NCI-H1436 (cell line): ENCODE measurements around the gene DNAJC6.

Experiments used
- DNase-seq: peaks from one replicate; lab custom pipeline; 2025; lab: John Stamatoyannopoulos, UW

DNAJC6 gene

DNA sequence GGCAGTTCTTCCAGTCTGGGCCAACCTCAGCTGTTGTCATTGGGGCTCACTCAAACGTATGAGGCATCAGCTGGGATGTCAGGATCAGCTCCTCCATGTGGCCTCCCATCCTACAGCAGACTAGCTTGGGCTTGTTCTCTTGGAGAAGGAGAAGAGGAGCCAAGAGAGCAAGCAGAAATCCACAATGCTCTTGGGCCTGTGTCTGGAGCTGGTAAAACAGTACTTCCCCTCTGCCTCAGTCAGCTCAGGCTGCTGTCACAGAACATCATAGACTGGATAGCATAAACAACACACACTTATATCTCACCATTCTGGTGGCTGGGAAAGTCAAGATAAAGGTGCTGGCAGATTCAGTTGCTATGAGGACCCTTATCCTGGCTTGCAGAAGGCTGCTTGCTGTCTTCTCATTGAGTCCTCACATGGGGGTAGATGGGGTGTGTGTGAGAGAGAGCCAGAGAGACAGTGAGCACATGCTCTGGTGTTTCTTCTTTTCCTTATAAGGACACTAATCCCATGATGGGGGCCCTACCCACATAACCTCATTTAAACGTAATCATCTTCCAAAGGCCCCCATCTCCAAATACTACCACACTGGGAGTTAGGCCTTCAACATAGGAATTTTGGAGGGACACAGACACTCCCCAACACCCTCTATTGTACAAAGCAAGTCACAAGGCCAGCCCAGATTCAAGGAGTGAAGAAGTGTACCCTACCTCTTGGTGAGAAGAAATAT is 16.3 kb upstream of the DNAJC6 start:
- no peak for DNase-seq

DNA sequence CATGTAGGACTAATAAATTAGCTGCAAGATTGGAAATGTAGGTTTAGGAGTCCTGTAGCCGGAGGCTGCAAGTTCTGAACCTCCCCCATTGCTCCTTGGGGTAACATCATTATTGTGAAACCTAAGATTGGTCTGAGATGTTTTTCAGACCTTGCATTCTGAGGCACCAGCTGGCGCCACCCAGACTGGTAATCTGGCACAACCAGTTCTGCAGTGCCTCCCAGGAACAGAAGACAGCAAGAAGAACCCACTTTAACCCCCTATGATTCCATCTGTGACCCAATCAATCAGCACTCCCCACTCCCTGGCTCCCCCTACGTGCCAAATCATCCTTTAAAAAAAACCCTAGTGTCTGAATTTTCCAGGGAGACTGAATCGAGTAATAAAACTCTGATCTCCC is 11.6 kb upstream of the DNAJC6 start:
- no peak for DNase-seq

DNA sequence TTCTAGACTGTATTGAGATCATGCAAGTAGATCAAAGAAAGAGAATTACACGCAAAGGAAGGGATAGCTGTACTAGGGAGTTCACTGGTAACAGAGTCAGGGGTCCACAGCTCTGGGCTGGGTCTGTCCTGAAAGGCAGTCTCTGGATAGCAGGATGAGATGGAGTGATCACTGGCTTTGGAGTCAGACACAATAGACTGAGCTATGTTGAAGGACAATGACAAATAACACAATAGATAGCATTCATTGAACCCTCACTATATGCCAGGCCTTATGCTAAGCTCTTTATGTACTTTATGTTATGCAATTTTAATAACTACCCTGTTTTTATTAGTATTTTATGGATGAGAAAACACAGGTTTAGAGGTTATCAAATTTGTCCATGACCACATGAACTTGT is 10.0 kb upstream of the DNAJC6 start:
- DNase-seq = no peak

DNA sequence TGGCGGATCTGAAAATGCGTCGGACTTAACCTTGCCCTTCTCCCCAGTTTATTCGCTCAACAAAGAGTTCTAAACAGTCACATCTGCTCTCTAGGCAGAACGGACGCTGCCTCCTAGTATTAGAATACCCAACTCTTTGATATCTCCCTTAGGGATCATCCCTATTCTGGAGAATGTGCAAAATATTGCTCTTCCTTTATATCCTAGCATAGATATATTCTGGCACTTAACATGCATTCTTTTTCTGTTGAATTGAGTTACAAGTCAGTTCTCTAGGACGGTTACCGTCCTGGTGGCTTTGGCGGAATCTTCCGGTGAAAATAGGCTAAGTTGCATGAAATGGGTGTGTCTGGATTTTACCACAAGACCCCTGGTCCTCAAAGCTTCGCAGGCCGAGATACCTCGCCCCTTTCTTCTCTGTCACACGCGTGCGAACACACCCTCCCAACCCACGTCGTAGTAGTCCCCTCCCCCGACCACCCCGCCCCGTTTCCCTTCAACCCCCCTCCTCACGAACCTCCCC is 501 bp upstream of the DNAJC6 start:
- DNase-seq = no peak

DNA sequence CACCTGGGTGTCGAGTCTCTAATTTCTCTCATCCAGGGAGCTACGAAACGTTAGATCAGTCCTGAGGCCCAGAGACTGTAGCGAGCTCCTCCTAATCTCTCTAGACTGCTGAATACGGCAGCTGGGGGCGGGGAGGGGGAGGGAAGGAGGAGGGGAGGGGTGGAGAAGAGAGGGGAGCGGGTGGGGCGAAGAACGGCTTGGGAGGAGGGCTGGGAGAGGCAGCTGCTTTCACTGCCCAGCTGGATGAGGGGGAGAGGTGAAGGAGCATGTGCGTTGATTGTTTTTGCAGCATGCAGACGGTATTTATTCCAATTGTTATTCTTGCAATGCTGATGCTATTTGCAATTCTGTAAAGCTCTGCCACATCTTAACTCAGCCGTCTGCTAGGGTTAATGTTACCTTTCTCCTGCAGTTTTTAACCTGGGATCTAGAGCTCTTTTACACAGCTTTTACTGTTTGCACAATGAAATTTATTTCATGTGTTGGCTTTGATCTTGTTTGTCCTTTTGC is 790 bp downstream of the DNAJC6 start:
- DNase-seq = peak; percentile 70

DNA sequence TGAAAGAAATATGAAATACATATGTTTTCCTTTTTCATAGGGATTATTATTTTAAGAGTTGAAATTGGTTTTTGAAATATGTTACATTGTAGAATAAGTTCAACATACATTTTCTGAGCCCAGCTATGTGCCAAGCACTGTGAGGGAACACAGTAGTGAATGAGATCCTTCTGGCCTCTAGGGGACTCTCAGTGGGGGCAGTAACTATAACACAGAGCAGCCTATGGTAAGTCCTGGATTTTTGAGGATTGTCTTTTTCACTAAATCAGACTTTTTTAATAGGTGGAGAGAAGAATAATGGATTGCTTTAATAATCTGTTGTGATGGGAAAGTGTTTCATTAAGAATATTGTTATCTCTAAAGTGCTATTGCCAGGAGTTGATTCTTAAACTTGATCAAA is 2.4 kb downstream of the DNAJC6 start:
- no peak for DNase-seq

DNA sequence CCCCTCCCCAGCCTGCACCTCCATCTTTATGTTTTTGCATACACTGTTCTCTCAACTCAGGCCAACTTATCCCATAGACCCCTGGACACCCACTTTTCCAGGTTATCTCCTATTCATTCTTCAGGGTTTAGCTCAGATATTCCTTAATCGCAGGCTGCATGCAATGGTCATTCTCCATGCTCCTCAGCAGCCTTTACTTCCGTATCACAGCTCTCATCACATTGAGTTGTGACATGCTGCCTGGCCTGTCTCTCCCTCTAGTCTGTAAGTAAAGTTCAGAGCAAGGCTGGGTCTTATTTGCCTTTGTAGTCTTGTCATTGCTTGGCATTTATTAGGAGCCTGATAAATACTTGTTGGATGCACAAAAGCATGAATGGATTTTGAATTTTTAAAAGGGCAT is 6.9 kb downstream of the DNAJC6 start:
- no peak for DNase-seq

DNA sequence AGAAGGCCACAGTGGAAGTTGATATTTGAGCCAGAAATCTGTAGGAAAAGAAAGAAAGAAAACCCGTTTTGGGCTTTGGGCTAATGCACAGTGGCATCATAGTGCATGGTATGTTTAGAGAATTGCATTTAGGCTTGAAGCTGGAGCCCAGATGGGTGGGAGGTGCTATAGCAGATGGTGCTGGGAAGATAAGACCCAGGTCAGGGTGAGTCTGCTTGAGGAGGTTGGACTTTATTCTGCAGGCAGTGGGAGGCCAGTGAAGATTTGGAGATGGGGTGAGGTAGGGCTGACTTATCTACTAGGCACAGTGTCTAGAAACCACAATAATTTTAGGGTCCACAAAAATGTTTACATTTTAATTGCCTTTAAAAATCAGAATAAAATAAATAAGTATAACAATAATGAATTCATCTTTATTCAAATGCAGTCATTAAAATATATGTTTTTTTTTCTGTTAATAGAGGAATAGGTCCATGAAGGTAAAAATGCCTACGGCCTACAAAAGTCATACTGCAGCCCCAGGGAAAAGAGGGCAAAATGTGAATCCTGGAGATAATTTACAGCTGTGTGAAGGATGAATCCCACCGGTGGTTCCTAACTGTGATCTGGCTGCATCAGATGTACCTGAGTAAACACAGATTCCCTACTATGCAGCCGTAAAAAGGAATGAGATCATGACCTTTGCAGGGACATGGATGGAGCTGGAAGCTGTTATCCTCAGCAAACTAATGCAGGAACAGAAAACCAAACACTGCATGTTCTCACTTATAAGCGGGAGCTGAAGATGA is 8.7 kb downstream of the DNAJC6 start:
- DNase-seq = no peak

DNA sequence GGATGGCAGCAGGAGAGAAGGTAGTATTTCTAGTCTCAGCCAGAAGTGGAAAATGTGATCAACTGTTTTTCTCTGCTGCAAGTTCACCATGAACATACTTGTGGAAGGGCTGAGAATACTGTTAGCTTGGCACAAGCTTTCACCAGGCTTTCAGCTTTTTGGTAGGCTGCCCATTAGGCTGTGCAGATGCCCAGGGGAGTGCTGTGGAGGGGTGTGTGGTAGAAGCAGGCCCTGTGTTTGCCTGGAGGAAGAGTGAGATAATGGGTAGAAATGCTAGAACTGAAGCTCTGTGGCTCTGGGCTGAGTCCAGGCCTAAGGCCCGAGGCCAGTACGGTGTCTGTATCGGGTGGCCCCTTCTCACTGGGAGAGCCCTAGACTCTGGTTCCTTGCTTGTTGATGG is 9.8 kb downstream of the DNAJC6 start:
- no peak for DNase-seq

DNA sequence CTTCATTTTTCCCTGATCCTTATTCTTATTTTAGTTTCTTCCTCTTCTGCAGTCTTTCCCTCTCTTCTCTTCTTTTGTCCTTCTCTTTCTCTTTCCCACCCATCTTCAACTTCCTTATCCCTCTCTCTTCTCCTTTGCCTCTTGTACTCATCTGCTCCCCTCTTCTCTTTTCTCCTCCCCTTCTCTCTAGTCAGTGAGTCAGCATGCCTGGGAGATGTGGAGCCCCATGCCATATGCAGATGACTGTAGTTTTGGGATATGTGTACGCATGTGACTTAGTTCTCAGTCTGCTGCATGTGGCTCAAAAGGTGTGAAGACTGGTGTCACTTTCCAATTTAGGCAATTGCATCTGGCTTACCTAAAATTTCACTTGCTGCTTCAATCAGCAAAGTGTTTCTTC is 10.4 kb downstream of the DNAJC6 start:
- no peak for DNase-seq

DNA sequence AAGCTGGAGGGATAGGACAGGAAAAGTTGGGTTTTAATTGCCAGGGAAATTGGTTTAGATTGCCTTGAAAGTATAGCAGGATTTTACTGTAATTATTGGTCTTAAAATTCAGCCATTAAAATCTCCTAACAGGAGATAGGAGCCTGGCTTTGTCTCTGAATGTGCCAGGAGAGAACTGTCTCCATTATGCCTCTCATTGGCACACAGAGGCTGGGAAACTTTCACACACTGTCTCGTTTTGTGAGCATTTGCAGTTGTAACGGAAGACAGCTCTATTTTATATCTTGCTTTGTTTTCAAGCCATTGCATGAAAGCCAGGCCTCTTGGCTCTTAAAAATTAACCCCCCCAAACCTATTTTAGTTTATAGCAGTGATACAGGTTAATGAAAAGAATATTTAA is 12.5 kb downstream of the DNAJC6 start:
- no peak for DNase-seq

DNA sequence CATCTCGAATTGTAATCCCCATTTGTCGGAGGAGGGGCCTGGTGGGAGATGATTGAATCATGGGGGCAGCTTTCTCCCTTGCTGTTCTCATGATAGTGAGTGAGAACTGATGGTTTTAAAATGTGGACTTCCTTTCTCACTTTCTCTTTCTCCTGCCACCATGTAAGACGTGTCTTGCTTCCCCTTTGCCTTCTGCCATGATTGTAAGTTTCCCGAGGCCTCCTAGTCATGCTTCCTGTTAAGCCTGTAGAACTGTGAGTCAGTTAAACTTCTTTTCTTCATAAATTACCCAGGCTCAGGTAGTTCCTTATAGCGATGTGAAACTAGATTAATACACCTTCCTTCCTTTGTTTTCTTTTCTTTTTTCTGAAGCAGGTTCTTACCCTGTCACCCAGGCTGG is 13.9 kb downstream of the DNAJC6 start:
- DNase-seq = no peak

DNA sequence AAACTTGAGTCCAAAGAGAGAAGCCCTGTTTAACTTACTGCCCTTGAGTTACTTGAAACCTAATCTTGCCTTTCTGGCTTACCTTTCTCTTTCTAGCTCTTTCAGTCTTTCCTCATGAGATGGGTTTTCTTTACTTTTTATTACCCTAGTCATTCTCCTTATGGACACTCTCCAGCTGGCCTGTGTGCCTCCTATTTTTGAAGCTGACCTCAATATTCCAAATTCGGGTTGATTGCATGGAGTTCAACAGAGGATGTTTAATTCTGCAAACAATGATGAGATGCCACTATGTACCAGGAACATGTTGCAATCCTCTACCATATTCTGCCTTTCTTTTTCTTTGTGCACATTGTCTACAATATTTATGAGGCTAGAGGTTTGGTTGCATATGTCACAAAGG is 20.7 kb downstream of the DNAJC6 start:
- no peak for DNase-seq

DNA sequence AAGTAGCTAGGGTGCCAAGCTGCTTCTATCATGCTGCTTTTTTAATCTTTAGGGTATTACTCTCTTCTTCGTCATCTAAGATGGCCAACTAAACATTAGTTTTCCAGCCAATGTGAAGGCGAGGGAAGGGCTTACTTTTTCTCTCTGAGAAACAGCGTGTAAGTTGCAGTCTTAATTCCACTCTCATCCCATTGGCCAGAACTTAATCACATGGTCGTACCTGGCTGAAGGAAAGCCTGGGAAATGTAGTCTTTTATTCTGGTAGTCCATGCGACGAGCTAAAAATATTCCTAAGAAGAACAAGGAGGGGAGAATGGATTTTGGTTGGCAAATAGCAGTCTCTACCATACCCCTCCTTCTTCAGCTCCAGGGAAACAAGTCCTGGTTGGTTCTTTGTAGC is 21.5 kb downstream of the DNAJC6 start:
- no peak for DNase-seq

DNA sequence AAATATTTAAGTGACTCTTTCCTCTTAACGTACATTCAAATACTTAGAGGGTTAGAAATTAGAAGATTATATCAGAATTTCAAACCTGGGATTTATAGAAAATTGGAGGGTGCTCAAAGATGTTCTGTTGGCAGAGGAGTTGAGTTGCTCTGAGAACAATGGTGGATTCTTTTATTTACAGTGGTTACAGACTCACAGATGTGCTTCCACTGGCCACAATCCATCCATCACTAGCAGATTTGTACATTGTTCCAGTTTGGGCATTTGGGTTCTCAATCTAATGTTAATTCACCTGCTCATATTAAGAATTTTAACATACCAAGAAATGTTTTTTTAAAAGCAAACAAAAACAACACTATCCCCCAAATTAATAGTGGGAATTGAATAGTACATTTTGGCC is 23.5 kb downstream of the DNAJC6 start:
- DNase-seq = no peak

DNA sequence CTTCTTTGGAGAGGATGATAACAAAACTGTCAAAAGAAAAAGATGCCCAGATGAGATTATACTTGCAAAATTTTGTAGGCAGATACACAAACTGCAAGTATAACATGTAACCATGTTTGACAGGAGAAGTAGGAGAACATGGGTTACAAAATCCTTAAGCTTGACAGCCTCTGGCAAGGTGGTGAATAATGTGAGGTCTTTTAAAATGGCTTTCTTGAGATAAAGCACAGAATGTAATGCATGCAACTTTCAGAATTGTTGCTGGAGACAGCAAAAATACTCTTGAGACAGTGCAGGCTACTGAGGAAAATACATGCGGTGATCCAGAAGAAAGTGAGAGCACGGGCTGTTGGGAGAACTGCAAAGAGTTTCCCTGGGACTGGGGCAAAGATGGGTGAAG is 24.7 kb downstream of the DNAJC6 start:
- DNase-seq = no peak

DNA sequence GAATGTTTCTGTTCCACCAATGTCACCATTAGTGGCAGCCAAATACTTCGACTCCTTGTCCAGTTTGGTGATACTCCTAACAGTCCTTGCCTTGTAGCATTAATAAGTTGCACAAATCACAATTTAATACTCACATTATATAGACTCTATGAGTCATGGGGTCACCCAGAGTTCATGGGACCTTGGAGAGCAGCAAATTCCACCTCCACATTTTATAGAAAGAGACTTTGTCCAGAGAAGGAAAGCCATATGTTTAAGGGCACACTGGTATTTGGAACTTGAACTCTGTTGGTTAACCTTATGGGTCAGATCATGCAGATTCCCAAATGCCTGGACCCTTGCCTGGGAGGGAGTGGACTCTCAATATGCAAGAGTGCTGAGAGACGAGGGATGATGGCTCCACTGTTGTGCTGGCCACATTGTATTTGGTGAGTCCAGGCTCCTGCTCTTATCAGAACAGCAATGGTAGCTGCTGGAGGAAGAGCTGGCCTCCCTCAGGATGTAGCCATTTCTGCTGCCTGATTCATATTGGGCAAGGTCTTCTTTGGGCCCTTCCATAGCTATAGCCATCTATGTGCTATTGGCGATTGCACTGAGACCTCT is 30.6 kb downstream of the DNAJC6 start:
- no peak for DNase-seq

DNA sequence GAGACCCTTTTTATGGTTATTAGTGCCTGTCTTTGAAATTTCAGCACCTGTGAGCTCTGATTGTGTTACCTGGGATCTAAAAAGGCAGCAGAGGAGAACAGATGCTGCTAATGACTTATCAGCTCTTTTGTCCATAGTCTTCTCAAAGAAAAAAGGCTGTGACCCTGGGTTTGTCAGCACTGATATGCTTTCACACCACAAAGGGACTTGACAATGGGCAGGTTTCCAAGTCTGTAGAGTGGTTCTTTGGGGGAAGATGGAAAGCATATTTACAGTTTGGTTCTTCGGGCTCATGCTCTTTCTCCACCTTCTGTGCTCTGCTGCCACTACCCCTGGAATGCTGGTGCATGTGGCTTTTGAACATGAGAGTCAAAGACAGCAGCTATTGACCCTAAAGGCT is 32.0 kb downstream of the DNAJC6 start:
- DNase-seq = no peak

DNA sequence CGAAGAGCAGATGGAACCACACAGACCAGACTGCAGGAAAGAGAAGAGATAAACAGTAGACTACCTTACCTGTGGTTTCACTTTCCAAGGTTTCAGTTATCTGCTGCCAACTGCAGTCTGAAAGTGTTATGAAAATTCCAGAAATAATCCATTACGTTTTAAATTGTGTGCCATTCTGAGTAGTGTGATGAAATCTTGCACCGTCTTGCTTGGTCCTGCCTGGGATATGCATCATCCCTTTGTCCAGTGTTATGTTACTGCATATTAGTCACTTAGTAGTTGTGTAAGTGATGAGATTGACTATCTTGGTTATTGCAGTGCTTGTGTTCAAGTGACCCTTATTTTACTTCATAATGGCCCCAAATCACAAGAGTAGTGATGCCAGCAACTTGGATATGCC is 33.9 kb downstream of the DNAJC6 start:
- DNase-seq = no peak

DNA sequence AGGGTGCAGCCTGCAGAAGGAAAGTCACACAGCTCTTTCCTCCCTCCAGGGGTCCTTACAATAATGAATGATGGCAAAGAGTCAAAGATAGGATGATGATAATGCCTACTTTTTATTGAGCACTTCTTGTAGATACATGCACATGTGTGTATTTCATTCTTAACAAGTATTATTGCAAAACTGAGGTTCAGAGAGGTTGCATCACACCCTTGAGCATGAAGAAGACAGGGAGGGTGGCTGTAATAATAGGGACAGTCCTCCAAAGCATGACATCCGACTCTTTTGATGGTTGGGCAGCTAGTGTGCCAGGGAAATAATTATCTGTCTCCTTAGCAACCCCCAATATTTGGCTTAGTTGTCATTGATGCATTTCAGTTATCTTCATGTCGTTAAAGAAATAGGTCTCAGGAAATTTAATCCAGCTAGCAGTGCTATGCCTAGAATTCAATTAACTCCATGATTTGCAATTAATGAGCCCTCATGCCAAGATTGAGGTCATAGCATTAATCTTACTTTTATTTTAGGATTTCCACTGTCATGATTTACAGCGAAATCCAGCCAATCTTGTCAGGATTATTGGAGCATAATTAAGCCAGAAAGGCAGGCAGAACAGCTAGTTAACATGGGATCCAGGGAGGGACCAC is 35.0 kb downstream of the DNAJC6 start:
- DNase-seq = no peak

DNA sequence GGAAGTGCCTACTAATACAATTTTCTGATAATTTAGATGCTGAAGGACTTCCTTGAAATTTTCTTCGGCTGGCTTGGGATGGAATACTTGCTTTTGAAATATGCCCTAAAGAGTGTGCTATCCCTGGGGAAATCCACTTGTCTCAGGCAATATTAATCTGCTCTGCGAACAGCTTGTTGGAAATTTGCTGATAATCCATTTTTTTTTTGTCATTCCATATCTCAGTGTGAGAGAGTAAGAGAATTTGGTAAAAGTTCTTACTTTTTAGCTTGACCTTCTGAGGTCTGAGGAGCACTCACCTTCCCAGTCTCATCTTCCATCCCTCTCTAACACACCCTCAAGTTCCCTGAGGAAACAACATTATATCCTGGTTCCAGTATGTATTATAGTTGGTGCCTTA is 36.8 kb downstream of the DNAJC6 start:
- no peak for DNase-seq

DNA sequence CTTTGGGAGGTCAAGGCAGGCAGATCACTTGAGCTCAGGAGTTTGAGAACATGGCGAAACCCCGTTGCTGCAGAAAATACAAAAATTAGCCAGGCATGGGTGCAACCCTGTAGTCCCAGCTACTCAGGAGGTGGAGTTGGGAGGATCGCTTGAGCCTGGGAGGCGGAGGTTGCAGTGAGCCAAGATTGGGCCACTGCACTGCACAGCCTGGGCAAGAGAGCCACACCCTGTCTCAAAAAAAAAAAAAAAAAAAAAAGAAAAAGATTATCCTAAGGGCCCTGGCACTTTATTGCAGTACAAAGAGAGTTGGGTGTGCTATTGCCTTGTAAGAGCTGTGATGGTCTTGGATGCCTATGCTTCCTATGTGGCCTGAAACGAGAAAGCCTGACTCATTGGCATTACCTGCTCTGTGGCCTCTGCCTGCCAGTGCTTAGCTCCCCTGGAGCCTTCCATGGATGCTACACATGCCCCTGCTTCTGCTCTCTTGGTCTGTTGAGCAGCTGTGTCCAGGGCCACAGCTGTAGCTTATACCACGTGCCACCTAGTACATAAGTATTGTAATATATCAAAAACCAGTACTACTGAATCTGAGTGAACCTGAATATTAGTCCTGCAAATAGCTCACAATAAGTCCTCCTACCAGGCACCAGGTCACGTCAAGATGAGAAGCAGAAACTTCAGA is 45.8 kb downstream of the DNAJC6 start:
- DNase-seq = no peak
